GM12878 (cell line): Measurements from ENCODE around the gene INTS2. TPM values are rescaled to one million over a fixed set of nuclear protein-coding genes. Genes with fewer than 3 reads are reported as not detected.

Experiments used
- CBFB ChIP-seq: IDR thresholded peaks from 2 replicates; pipeline ENCODE4 v1.6.1; 2016; ENCODE audit warnings: antibody characterized with exemption, low read depth
- CBX3 ChIP-seq: fragments of 200-600 bp; sonication (generic); IDR thresholded peaks from 2 replicates; pipeline ENCODE4 v1.6.1; 2016; ENCODE audit warnings: low read depth, borderline replicate concordance
- CEBPB ChIP-seq, 2 experiments: fragments of 150-350 bp in 1 of 2; IDR thresholded peaks; 2 replicates each; pipeline ENCODE4 v1.6.1; 2012 to 2014; ENCODE audit warnings: low read depth in 2 of 2, low read length in 2 of 2, borderline replicate concordance in 1 of 2, inconsistent platforms in 1 of 2
- CREM ChIP-seq: IDR thresholded peaks from 2 replicates; pipeline ENCODE4 v1.6.1; 2014; ENCODE audit warnings: antibody characterized with exemption, low read depth
- ETV6 ChIP-seq, 2 experiments: fragments of 450-650 bp in 1 of 2; IDR thresholded peaks in 1 of 2; conservative IDR thresholded peaks in 1 of 2; 2 replicates each; pipeline ENCODE4 v1.6.1; 2014; ENCODE audit warnings: antibody characterized with exemption in 1 of 2, borderline replicate concordance in 1 of 2, low read depth in 1 of 2, mild to moderate bottlenecking in 1 of 2, moderate library complexity in 1 of 2
- GATAD2B ChIP-seq: fragments of 450-650 bp; conservative IDR thresholded peaks from 2 replicates; pipeline ENCODE4 v1.6.1; 2017; ENCODE audit warnings: low read depth, mild to moderate bottlenecking, moderate library complexity
- HDGF ChIP-seq: fragments of 450-650 bp; IDR thresholded peaks from 2 replicates; pipeline ENCODE4 v1.6.1; 2016; ENCODE audit warnings: antibody characterized with exemption
- IRF4 ChIP-seq: IDR thresholded peaks from 2 replicates; pipeline ENCODE4 v1.6.1; 2011; ENCODE audit warnings: low read depth, low read length
- NBN ChIP-seq: fragments of 450-650 bp; IDR thresholded peaks from 2 replicates; pipeline ENCODE4 v1.6.1; 2016
- NFXL1 ChIP-seq: fragments of 450-650 bp; IDR thresholded peaks from 2 replicates; pipeline ENCODE4 v1.6.1; 2017; ENCODE audit warnings: antibody characterized with exemption, mild to moderate bottlenecking, borderline replicate concordance
- POLR2A ChIP-seq: IDR thresholded peaks from 2 replicates; pipeline ENCODE4 v1.6.1; 2011; ENCODE audit warnings: low read depth, mild to moderate bottlenecking, low read length
- RB1 ChIP-seq: fragments of 450-650 bp; formaldehyde crosslinking; IDR thresholded peaks from 2 replicates; pipeline ENCODE4 v1.6.1; 2017; ENCODE audit warnings: mild to moderate bottlenecking, borderline replicate concordance
- RELA ChIP-seq: fragments of 450-650 bp; IDR thresholded peaks from 2 replicates; pipeline ENCODE4 v1.8.0; 2014; ENCODE audit warnings: borderline replicate concordance; ENCODE audit not compliant: partially characterized antibody
- RUNX3 ChIP-seq: IDR thresholded peaks from 2 replicates; pipeline ENCODE4 v1.6.1; 2012; ENCODE audit warnings: low read length, inconsistent platforms
- SMC3 ChIP-seq: IDR thresholded peaks from 2 replicates; pipeline ENCODE4 v1.6.1; 2011; ENCODE audit warnings: low read length, improper control_type of control experiment, borderline replicate concordance
- SPI1 ChIP-seq: IDR thresholded peaks from 2 replicates; pipeline ENCODE4 v1.6.1; 2011; ENCODE audit warnings: low read depth, mild to moderate bottlenecking, low read length, moderate library complexity, borderline replicate concordance; ENCODE audit not compliant: insufficient read depth
- SREBF1 ChIP-seq: IDR thresholded peaks from 2 replicates; pipeline ENCODE4 v1.6.1; 2012; ENCODE audit warnings: mild to moderate bottlenecking, low read length
- SRF ChIP-seq, 2 experiments: IDR thresholded peaks; 2 replicates each; pipeline ENCODE4 v1.6.1; 2011; ENCODE audit warnings: low read depth in 2 of 2, low read length in 2 of 2, mild to moderate bottlenecking in 1 of 2, moderate library complexity in 1 of 2
- STAT1 ChIP-seq: fragments of 450-650 bp; conservative IDR thresholded peaks from 2 replicates; pipeline ENCODE4 v1.6.1; 2014; ENCODE audit warnings: antibody characterized with exemption, mild to moderate bottlenecking
- TAF1 ChIP-seq: IDR thresholded peaks from 2 replicates; pipeline ENCODE4 v1.6.1; 2011; ENCODE audit warnings: mild to moderate bottlenecking, low read depth, low read length, borderline replicate concordance
- USF2 ChIP-seq: IDR thresholded peaks from 2 replicates; pipeline ENCODE4 v1.6.1; 2011; ENCODE audit warnings: low read depth, low read length, improper control_type of control experiment, borderline replicate concordance
- ZBED1 ChIP-seq: IDR thresholded peaks from 2 replicates; pipeline ENCODE4 v1.6.1; 2016; ENCODE audit warnings: borderline replicate concordance
- ZNF384 ChIP-seq: IDR thresholded peaks from 2 replicates; pipeline ENCODE4 v1.6.1; 2012; ENCODE audit warnings: low read depth, mild to moderate bottlenecking, low read length, improper control_type of control experiment, borderline replicate concordance
- polyA plus RNA-seq, 11 experiments: library from polyadenylated mRNA; depleted of rRNA in 4 of 11; unstranded in 6 of 11; stranded (reverse) in 5 of 11; fragments of >200 nt; fragmentation: Nextera tagmentation in 4 of 11; fragmentation: Illumina TruSeq in 1 of 11; extraction: Ambion mirVana in 4 of 11; extraction: Trizol in 1 of 11; gene quantifications; 1 replicate in 1 of 11; 2 replicates in 10 of 11; pipeline versions ENCODE4 v1.2.1 to v1.2.3, GENCODE V29; 2011 to 2016; ENCODE audit warnings: inconsistent platforms in 2 of 11, missing spikeins in 2 of 11, low read depth in 1 of 11
- total RNA-seq, 4 experiments: library from RNA; depleted of rRNA in 3 of 4; stranded (reverse); fragments of >200 nt in 3 of 4; fragmentation: Illumina TruSeq in 1 of 4; extraction: Trizol in 1 of 4; gene quantifications; 2 replicates each; pipeline versions ENCODE4 v1.2.1 to v1.2.3, GENCODE V29; 2013 to 2021
- TF ChIP-seq, protein P1 (sequence below): fragments of 450-650 bp; IDR thresholded peaks from 2 replicates; pipeline ENCODE4 v1.6.1; 2017; ENCODE audit warnings: mild to moderate bottlenecking, low read depth, inconsistent platforms; ENCODE audit not compliant: poor library complexity, severe bottlenecking
- TF ChIP-seq, protein P2 (sequence below): IDR thresholded peaks from 2 replicates; pipeline ENCODE4 v1.6.1; 2012; ENCODE audit warnings: mild to moderate bottlenecking, low read depth, low read length

Gene INTS2
- total and polyA plus RNA-seq, 10 of the 15 experiments (the other 5 are each of a cell fraction or from before 2014, with no cell fraction given): 2.8 to 22.2 (median 11.6) TPM

GRCh38 chr17:61927208-61928100, at the start of gene INTS2 (continued):
- TF ChIP-seq CEBPB (IDR thresholded peaks at IDR 0.05; ENCODE audit: borderline replicate concordance in 1 of 2, low read depth in 2 of 2, low read length in 2 of 2) (no peak), IRF4 (peak; percentile 29), SMC3 (no peak), GATAD2B (peak; percentile 91), SPI1 (peak; percentile 37; the same call in 1 of the 2 replicates), USF2 (no peak), SREBF1 (no peak), RUNX3 (peak; percentile 74), TAF1 (peak; percentile 76; the same call in 1 of the 2 replicates), ZNF384 (0 out of 2 replicates have a peak, but pooled peaks have one; percentile 9), RELA (peak; percentile 56), CREM (peak; percentile 38; the same call in 1 of the 2 replicates), SRF (IDR thresholded peaks at IDR 0.05; ENCODE audit: low read depth in 2 of 2, low read length in 2 of 2) (no peak), POLR2A (peak; percentile 94), CBFB (peak; percentile 90; the same call in 1 of the 2 replicates), RB1 (peak; percentile 81; the same call in 1 of the 2 replicates), STAT1 (no peak; the same call in 1 of the 2 replicates), ETV6 (conservative IDR thresholded peaks at IDR 0.05 in 1 of 2, IDR thresholded peaks at IDR 0.05 in 1 of 2; ENCODE audit: borderline replicate concordance in 1 of 2, low read depth in 1 of 2) (no peak; a peak in 1 of 4 replicates), HDGF (peak; percentile 67; the same call in 1 of the 2 replicates), NFXL1 (no peak), NBN (peak; percentile 95), ZBED1 (peak; percentile 60; the same call in 1 of the 2 replicates), CBX3 (no peak)
- TF ChIP-seq, protein P1, sequence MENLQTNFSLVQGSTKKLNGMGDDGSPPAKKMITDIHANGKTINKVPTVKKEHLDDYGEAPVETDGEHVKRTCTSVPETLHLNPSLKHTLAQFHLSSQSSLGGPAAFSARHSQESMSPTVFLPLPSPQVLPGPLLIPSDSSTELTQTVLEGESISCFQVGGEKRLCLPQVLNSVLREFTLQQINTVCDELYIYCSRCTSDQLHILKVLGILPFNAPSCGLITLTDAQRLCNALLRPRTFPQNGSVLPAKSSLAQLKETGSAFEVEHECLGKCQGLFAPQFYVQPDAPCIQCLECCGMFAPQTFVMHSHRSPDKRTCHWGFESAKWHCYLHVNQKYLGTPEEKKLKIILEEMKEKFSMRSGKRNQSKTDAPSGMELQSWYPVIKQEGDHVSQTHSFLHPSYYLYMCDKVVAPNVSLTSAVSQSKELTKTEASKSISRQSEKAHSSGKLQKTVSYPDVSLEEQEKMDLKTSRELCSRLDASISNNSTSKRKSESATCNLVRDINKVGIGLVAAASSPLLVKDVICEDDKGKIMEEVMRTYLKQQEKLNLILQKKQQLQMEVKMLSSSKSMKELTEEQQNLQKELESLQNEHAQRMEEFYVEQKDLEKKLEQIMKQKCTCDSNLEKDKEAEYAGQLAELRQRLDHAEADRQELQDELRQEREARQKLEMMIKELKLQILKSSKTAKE: no peak
- TF ChIP-seq, protein P2, sequence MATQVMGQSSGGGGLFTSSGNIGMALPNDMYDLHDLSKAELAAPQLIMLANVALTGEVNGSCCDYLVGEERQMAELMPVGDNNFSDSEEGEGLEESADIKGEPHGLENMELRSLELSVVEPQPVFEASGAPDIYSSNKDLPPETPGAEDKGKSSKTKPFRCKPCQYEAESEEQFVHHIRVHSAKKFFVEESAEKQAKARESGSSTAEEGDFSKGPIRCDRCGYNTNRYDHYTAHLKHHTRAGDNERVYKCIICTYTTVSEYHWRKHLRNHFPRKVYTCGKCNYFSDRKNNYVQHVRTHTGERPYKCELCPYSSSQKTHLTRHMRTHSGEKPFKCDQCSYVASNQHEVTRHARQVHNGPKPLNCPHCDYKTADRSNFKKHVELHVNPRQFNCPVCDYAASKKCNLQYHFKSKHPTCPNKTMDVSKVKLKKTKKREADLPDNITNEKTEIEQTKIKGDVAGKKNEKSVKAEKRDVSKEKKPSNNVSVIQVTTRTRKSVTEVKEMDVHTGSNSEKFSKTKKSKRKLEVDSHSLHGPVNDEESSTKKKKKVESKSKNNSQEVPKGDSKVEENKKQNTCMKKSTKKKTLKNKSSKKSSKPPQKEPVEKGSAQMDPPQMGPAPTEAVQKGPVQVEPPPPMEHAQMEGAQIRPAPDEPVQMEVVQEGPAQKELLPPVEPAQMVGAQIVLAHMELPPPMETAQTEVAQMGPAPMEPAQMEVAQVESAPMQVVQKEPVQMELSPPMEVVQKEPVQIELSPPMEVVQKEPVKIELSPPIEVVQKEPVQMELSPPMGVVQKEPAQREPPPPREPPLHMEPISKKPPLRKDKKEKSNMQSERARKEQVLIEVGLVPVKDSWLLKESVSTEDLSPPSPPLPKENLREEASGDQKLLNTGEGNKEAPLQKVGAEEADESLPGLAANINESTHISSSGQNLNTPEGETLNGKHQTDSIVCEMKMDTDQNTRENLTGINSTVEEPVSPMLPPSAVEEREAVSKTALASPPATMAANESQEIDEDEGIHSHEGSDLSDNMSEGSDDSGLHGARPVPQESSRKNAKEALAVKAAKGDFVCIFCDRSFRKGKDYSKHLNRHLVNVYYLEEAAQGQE: no peak
